Measurements from ENCODE around the gene CBX8. TPM values are rescaled to one million over a fixed set of nuclear protein-coding genes. Genes with fewer than 3 reads are reported as not detected.

CBX8 gene
- total RNA-seq, 2 experiments from 2014 or later, result 4.5 to 4.6 TPM

DNA sequence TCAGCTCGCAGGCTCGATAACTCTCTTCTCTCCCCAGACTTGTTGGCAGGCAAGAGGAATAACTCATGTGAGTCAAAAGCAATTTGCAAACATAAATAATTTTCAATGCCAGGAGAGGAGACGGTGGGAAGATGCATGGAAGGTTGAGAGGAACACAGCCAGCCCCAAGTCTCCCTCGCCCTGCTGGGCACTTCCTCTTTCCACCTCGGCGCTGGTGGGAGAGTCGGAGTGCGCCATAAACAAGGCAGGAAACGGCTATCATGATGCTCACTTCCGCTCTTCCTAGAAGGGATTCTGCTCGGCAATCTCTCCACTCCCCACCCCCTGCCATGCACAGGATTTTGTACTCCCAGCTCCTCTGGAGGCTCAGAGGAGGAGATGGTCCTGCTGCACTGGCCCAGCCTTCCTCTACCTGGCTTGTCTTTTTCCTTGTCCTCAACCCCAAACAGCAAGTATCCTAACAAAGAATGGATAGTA is 29.4 kb upstream of the CBX8 start:
- ChIA-PET CTCF (interaction anchor here (1.1 to 1.3 kb wide), 2 partner anchors 10 to 12 kb away, joined by 4 read pairs; partner anchors contain the start of gene CBX4), POLR2A (no interaction called here)
- no peaks in the 10 kb centered on the region for H3K36me3 Mint-ChIP-seq
- DNase-seq, result no peak
- H3K27ac Mint-ChIP-seq, result no peak overlapping the region
- H3K27me3 Mint-ChIP-seq, result peaks cover 1% of the 10 kb centered on the region
- H3K4me3 Mint-ChIP-seq, result no peak overlapping the region
- peaks cover 9% of the 10 kb centered on the region for H3K4me1 Mint-ChIP-seq (ENCODE audit: low read depth)
- H3K9me3 Mint-ChIP-seq, result no peaks in the 10 kb centered on the region
- intact Hi-C loops (cut with micrococcal nuclease), result no loop called here

DNA sequence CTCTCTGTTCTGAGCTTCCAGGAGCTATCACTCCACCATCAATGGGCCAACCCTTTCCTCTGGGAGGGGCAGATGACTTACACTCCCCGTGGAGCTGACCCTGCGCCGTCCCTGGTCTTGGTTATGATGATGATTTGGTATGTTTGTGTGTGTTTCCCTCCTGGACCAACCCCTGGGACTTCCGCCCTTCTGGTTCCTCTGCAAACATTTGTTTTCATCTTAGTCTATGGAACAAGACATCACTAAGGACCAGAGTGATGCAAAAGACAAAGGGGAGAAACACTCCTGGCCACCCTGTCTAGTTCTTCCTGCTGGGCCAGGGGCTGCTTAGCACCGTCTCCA is 28.7 kb upstream of the CBX8 start:
- no peaks in the 10 kb centered on the region for H3K36me3 Mint-ChIP-seq
- POLR2A ChIA-PET, result interaction anchor here (1.6 kb wide), 1 partner anchor 13 kb away, joined by 4 read pairs; no protein-coding TSS in a partner anchor
- CTCF ChIA-PET, result interaction anchor here (1.1 to 1.3 kb wide), 3 partner anchors 10 to 50 kb away, joined by 3 to 4 read pairs (median 4); partner anchors contain the start of gene CBX4
- intact Hi-C loops (cut with micrococcal nuclease), result no loop called here
- H3K4me3 Mint-ChIP-seq, result no peak overlapping the region
- DNase-seq, result no peak
- H3K4me1 Mint-ChIP-seq (ENCODE audit: low read depth), result peaks cover 9% of the 10 kb centered on the region
- no peaks in the 10 kb centered on the region for H3K9me3 Mint-ChIP-seq
- no peak overlapping the region for H3K27ac Mint-ChIP-seq
- H3K27me3 Mint-ChIP-seq, result peaks cover 2% of the 10 kb centered on the region

DNA sequence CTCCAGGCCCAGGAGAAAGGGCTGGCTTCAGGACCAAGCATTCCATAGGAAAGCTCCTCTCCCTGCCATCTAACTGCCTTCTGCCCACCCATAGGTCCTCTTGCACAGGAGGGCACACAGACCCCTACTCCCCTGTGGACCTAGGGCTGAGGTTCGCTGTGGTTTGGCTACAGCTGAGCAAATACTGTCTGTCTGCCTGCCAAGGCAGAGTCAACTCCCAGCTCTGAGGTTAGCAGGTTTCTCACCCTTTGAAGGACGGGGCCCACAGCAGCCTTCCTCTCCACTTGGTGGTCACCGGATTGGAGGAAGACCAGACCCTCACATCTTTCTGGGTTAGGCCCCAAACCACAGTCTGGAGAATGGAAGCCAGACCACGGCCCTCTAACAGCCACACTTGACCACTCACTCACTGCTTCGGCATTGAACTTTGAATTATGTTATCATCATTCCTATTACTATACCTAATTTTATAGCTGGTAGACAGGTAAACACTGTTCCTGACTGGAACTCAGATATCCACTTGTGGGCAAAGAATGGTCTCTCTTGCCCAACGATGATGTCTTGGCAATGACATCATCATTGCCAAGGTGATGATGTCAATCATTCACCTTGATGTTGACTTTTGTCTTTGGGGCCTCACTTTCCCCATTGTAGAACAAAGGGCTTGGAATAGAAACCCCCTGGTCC is 28.2 kb upstream of the CBX8 start:
- intact Hi-C loops (cut with micrococcal nuclease), result no loop called here
- ChIA-PET POLR2A (interaction anchor here (1.6 kb wide), 1 partner anchor 13 kb away, joined by 4 read pairs; no protein-coding TSS in a partner anchor), CTCF (interaction anchor here (1.1 to 1.3 kb wide), 2 partner anchors 14 to 50 kb away, joined by 3 to 4 read pairs; partner anchors contain the start of gene CBX4)
- no peak overlapping the region for H3K4me3 Mint-ChIP-seq
- no peaks in the 10 kb centered on the region for H3K9me3 Mint-ChIP-seq
- DNase-seq, result no peak
- peaks cover 9% of the 10 kb centered on the region for H3K4me1 Mint-ChIP-seq (ENCODE audit: low read depth)
- no peaks in the 10 kb centered on the region for H3K36me3 Mint-ChIP-seq
- no peak overlapping the region for H3K27ac Mint-ChIP-seq
- H3K27me3 Mint-ChIP-seq, result peaks cover 2% of the 10 kb centered on the region

DNA sequence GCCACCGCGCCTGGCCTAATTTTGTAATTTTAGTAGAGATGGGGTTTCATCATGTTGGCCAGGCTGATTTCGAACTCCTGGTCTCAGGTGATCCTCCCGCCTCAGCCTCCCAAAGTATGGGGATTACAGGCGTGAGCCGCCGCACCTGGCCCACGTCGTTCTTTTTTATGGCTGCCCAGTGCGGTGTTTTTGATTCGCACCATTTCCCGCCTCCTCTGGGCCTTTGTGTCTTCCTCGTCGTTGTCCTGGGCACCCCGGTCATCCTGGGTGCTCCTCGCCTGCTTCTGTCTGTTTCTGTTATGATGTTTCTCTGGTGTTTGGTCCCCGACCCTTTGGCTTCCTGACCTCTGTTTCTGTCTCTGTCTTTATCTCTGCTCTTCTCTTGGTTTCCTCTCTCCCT is 27.4 kb upstream of the CBX8 start:
- no peak for DNase-seq
- Mint-ChIP-seq H3K36me3 (no peaks in the 10 kb centered on the region), H3K9me3 (no peaks in the 10 kb centered on the region), H3K27ac (no peak overlapping the region), H3K27me3 (peaks cover 2% of the 10 kb centered on the region), H3K4me1 (ENCODE audit: low read depth) (peaks cover 9% of the 10 kb centered on the region), H3K4me3 (no peak overlapping the region)
- intact Hi-C loops (cut with micrococcal nuclease), result no loop called here
- ChIA-PET CTCF (no interaction called here), POLR2A (interaction anchor here (1.6 kb wide), 1 partner anchor 14 kb away, joined by 4 read pairs; no protein-coding TSS in a partner anchor)

DNA sequence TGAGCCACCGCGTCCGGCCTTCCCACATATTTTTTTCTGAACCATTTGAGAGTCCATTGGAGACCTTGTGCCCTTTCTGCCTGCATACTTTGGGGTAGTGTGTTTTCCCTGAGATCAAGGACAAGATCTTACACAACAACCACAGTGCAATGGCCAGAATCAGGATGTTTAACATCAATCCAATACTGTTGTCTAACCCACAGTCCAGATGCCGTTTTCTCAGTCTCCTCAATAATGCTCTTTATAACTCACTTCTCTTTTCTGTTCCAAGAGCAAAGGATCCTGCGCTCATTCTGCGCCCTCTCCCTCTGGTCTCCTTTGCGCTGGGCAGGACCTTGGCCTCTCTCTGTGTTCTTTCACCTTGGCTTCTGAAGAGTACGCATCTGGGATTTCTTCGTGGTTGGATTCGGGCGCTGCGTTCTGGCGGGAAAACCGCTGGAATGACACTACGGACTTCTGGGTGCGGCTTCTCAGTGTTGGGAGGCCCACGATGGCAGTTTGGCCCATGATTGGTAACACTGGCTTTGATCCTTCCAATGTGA is 25.8 kb upstream of the CBX8 start:
- no peak overlapping the region for H3K27ac Mint-ChIP-seq
- POLR2A ChIA-PET, result no interaction called here
- peaks cover 9% of the 10 kb centered on the region for H3K4me1 Mint-ChIP-seq (ENCODE audit: low read depth)
- no peak for DNase-seq
- no peak overlapping the region for H3K4me3 Mint-ChIP-seq
- peaks cover 2% of the 10 kb centered on the region for H3K27me3 Mint-ChIP-seq
- intact Hi-C loops (cut with micrococcal nuclease), result no loop called here
- no peaks in the 10 kb centered on the region for H3K9me3 Mint-ChIP-seq
- CTCF ChIA-PET, result interaction anchor here (1.8 kb wide), 1 partner anchor 13 kb away, joined by 7 read pairs; no protein-coding TSS in a partner anchor
- no peaks in the 10 kb centered on the region for H3K36me3 Mint-ChIP-seq

DNA sequence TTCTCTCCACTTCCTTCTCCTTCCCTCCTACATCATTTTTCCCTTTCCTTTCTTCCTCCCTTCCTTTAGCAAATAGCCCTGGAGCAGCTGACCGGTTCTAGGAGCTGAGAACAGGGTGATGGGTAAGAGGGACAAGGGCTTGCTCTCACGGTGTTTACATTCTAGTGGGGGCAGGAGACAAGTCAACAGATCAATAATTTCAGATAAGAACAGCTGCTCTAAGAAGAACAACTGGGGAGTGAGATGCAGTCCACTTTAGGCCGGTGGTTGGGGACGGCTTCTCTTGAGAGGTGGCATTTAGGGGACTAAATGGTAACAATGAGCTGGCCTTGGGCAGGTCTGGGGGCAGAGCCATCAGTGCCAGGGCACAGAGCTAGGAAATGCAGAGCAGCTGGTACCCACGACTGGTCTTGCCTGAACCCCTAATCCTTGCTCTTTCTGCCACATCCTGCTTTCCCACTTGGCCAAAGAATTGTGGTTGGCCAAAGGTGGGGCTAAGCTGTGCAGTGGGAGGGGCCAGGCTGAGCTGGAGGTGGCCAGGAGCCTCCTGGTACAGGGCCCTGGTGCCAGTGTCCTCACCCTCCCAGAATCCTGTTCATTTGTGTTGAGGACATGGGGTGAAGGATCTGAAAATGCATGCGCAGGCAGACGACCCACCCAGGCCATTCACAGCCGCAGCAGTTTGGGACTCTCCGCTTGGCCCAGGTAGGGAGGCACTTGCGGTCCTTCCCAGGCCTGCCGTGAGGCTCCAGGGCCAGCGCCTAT is 24.6 kb upstream of the CBX8 start:
- intact Hi-C loops (cut with micrococcal nuclease), result no loop called here
- no peak for DNase-seq
- Mint-ChIP-seq H3K36me3 (no peaks in the 10 kb centered on the region), H3K9me3 (no peaks in the 10 kb centered on the region), H3K27me3 (peaks cover 7% of the 10 kb centered on the region), H3K4me1 (ENCODE audit: low read depth) (peaks cover 5% of the 10 kb centered on the region), H3K4me3 (no peak overlapping the region), H3K27ac (no peak overlapping the region)
- ChIA-PET CTCF (interaction anchor here (0.6 to 1.8 kb wide), 3 partner anchors 12 to 15 kb away, joined by 3 to 7 read pairs (median 3); no protein-coding TSS in a partner anchor), POLR2A (no interaction called here)

DNA sequence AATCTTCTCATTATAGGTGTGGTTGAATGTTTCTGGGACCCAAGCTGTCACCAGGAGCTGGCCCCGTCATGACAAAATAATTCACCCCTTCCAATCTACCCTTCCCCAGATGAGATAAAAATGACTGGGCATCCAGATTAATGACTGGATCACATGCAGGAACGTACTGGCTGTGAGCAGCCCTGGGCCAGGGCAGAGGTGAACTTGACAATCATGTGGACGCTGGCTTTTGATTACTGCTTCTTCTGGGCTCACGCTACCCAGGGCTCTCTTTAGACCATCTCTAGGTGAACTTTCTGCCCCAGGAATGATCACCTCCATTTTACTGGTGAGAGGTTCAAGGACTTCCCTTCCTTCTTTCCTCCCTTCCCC is 24.1 kb upstream of the CBX8 start:
- peaks cover under 1% of the 10 kb centered on the region for H3K4me1 Mint-ChIP-seq (ENCODE audit: low read depth)
- H3K9me3 Mint-ChIP-seq, result no peaks in the 10 kb centered on the region
- ChIA-PET POLR2A (no interaction called here), CTCF (interaction anchor here (1.5 kb wide), 1 partner anchor 16 kb away, joined by 3 read pairs; no protein-coding TSS in a partner anchor)
- H3K27me3 Mint-ChIP-seq, result peaks cover 11% of the 10 kb centered on the region
- no peaks in the 10 kb centered on the region for H3K36me3 Mint-ChIP-seq
- H3K27ac Mint-ChIP-seq, result no peak overlapping the region
- intact Hi-C loops (cut with micrococcal nuclease), result no loop called here
- H3K4me3 Mint-ChIP-seq, result no peak overlapping the region
- DNase-seq, result no peak

DNA sequence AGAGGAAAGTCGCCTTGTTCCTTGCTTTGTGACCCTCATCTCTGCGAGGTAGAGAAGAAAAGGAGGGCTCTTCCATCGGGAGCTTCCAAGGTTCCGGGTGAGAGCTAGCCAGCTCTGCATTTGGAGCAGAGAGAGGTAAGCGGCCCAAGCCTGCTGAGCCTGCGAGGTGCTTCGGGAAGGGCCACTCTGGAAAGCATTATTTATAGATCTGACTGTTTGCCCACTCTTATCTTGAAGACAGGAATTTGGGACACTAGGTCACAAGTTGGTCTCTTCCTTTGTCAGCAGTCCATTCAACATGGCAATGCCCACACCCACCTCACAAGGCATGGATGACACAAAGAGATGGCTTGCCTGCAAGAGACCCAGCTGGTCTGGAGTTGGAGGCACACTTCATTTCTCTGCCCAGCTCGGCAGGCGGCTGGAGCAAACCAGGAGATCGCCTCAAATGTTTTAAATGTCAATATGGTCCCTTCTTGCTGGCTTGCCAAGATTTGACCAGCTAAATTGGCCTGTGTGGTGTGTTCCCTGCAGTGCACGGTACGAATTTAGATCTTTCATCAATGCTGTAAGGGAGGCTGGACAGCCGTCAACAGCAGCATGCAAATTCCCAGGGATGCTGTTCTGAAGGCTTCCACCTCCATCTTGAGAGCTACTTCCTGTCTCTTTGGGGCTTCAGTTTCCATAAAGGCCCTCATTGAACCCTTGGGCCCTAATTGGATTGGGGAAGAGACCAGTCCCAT is 22.8 kb upstream of the CBX8 start:
- intact Hi-C loops (cut with micrococcal nuclease), result no loop called here
- peaks cover 12% of the 10 kb centered on the region for H3K27me3 Mint-ChIP-seq

DNA sequence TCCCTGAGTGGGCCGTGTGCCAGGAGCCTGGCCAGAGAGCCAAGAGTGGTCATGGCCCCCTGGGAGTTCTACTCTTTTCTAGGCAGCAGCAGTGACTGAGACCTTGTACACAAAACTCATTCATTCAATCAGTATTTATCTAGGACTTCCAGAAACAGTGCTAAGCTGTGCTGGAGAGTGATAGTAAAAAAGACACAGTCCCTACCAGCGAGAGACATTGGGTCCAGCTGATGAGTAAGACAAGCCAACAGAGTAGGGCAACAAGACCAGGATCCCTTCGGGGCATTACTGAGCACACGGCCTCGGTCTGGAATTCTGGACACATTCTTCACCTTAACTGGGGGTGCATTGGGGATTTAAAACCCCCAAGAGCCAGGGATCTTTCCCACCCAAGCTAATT is 22.2 kb upstream of the CBX8 start:
- peaks cover 18% of the 10 kb centered on the region for H3K27me3 Mint-ChIP-seq
- CTCF ChIA-PET, result interaction anchor here (1.4 to 1.5 kb wide), 3 partner anchors 14 to 21 kb away, joined by 4 to 5 read pairs (median 5); partner anchors contain the start of gene CBX4
- no peaks in the 10 kb centered on the region for H3K36me3 Mint-ChIP-seq
- no peak overlapping the region for H3K4me3 Mint-ChIP-seq
- no peak for DNase-seq
- intact Hi-C loops (cut with micrococcal nuclease), result no loop called here
- no peaks in the 10 kb centered on the region for H3K9me3 Mint-ChIP-seq
- peaks cover 5% of the 10 kb centered on the region for H3K4me1 Mint-ChIP-seq (ENCODE audit: low read depth)
- no peak overlapping the region for H3K27ac Mint-ChIP-seq
- POLR2A ChIA-PET, result interaction anchor here (0.6 kb wide), 1 partner anchor 20 kb away, joined by 3 read pairs; the partner anchor contains the start of gene CBX4

More for the DNA sequence above, 22.8 kb upstream of the CBX8 start:
- Mint-ChIP-seq H3K9me3 (no peaks in the 10 kb centered on the region), H3K36me3 (no peaks in the 10 kb centered on the region), H3K27ac (no peak overlapping the region), H3K4me1 (ENCODE audit: low read depth) (no peaks in the 10 kb centered on the region), H3K4me3 (no peak overlapping the region)
- POLR2A ChIA-PET, result no interaction called here
- DNase-seq, result no peak
- CTCF ChIA-PET, result interaction anchor here (1.1 to 1.5 kb wide), 2 partner anchors 8 to 20 kb away, joined by 4 read pairs; partner anchors contain the start of gene CBX4

DNA sequence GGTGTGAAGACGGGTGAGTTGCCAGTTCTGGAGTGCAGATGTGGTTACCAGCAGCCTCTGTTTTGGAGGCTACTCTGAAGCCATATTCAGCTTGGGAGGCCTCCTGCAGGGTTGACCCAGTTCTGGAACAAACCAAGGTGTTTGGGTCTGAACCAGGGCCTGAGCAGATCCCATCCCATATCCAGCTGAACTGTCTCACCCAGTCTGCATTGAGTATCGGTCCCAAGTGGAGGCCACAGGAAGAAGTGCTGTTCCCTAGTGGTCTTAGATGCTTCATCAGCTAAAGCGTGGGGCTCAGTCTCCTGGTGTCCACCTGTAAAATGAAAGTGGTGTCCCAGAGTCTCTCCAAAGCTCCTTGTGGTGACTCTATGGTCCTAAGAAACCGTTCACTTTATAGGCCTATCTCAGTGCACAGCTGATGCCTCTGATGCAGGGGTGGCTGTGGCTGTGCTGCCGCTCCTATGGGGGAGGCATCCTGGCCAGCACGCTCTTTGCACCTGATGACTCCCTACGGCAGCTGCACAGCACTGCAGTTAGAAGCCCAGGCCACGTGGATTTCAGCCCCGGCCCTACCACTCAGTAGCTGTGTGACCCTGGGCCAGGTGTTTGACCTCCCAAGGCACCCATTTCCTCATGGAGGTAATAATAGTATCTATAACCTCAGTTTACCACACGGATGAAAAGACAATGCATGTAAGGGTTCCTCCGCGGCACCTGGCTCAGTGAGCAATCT is 21.3 kb upstream of the CBX8 start:
- Mint-ChIP-seq H3K27me3 (peaks cover 18% of the 10 kb centered on the region), H3K27ac (no peak overlapping the region), H3K36me3 (no peaks in the 10 kb centered on the region), H3K4me3 (no peak overlapping the region), H3K9me3 (no peaks in the 10 kb centered on the region), H3K4me1 (ENCODE audit: low read depth) (peaks cover 6% of the 10 kb centered on the region)
- no peak for DNase-seq
- ChIA-PET POLR2A (interaction anchor here (0.6 to 1.1 kb wide), 2 partner anchors 10 to 21 kb away, joined by 3 read pairs; partner anchors contain the start of gene CBX4), CTCF (interaction anchor here (0.8 to 2.7 kb wide), 6 partner anchors 14 to 417 kb away, joined by 3 to 14 read pairs (median 4); partner anchors contain the start of gene CBX4)
- intact Hi-C loops (cut with micrococcal nuclease), result no loop called here

All from activated CD4-positive, alpha-beta memory T cell treated with anti-CD3 and anti-CD28 coated beads for 36 hours (primary cell).